Measurements from ENCODE around the gene DYNLRB2. TPM values are rescaled to one million over a fixed set of nuclear protein-coding genes. Genes with fewer than 3 reads are reported as not detected.

DYNLRB2 gene
- total RNA-seq, 4 donors from 2014 or later = 0.39 to 5.0 TPM; not detected in 2

GRCh38 chr16:80518436-80518835 is 22.4 kb upstream of the DYNLRB2 start:
- no peaks in the 10 kb centered on the region for H3K36me3 ChIP-seq
- H3K27me3 ChIP-seq = no peaks in the 10 kb centered on the region
- no peaks in the 10 kb centered on the region for H3K4me1 ChIP-seq
- 46 to 50% methylated on average over 7 of the region's 7 CpGs for WGBS, 2 donors
- no peak overlapping the region for H3K4me3 ChIP-seq
- TF ChIP-seq POLR2A (IDR thresholded peaks at IDR 0.05) (no peak), EP300 (IDR thresholded peaks at IDR 0.05) (no peak)
- TF ChIP-seq, protein P1, sequence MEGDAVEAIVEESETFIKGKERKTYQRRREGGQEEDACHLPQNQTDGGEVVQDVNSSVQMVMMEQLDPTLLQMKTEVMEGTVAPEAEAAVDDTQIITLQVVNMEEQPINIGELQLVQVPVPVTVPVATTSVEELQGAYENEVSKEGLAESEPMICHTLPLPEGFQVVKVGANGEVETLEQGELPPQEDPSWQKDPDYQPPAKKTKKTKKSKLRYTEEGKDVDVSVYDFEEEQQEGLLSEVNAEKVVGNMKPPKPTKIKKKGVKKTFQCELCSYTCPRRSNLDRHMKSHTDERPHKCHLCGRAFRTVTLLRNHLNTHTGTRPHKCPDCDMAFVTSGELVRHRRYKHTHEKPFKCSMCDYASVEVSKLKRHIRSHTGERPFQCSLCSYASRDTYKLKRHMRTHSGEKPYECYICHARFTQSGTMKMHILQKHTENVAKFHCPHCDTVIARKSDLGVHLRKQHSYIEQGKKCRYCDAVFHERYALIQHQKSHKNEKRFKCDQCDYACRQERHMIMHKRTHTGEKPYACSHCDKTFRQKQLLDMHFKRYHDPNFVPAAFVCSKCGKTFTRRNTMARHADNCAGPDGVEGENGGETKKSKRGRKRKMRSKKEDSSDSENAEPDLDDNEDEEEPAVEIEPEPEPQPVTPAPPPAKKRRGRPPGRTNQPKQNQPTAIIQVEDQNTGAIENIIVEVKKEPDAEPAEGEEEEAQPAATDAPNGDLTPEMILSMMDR (IDR thresholded peaks at IDR 0.05) = no peak
- no peak for DNase-seq (ENCODE audit: low spot score in 2 of 2)
- no peak overlapping the region for H3K27ac ChIP-seq
- no peaks in the 10 kb centered on the region for H3K9me3 ChIP-seq

GRCh38 chr16:80519189-80519588 is 21.6 kb upstream of the DYNLRB2 start:
- Histone ChIP-seq H3K9me3 (no peaks in the 10 kb centered on the region), H3K4me1 (no peaks in the 10 kb centered on the region), H3K27ac (no peak overlapping the region), H3K4me3 (no peak overlapping the region), H3K36me3 (no peaks in the 10 kb centered on the region), H3K27me3 (no peaks in the 10 kb centered on the region)
- WGBS, 2 donors = 56 to 67% methylated on average over 3 of the region's 3 CpGs
- TF ChIP-seq POLR2A (IDR thresholded peaks at IDR 0.05) (no peak), EP300 (IDR thresholded peaks at IDR 0.05) (no peak)
- TF ChIP-seq, protein P1 (IDR thresholded peaks at IDR 0.05) = no peak
- DNase-seq (ENCODE audit: low spot score in 2 of 2) = no peak

GRCh38 chr16:80525420-80525819 is 15.4 kb upstream of the DYNLRB2 start:
- peaks cover 0 to 3% (median 0%) of the 10 kb centered on the region in 4 donors for H3K4me1 ChIP-seq
- no peak for DNase-seq (ENCODE audit: low spot score in 2 of 2)
- no peak overlapping the region for H3K27ac ChIP-seq
- no peak for TF ChIP-seq POLR2A (IDR thresholded peaks at IDR 0.05)
- TF ChIP-seq, protein P1 (IDR thresholded peaks at IDR 0.05) = no peak
- no peak for TF ChIP-seq EP300 (IDR thresholded peaks at IDR 0.05)
- no peaks in the 10 kb centered on the region for H3K36me3 ChIP-seq
- WGBS, 2 donors = 93 to 98% methylated on average over 4 of the region's 4 CpGs
- no peaks in the 10 kb centered on the region for H3K27me3 ChIP-seq
- H3K9me3 ChIP-seq = no peaks in the 10 kb centered on the region
- H3K4me3 ChIP-seq = no peak overlapping the region

DNA sequence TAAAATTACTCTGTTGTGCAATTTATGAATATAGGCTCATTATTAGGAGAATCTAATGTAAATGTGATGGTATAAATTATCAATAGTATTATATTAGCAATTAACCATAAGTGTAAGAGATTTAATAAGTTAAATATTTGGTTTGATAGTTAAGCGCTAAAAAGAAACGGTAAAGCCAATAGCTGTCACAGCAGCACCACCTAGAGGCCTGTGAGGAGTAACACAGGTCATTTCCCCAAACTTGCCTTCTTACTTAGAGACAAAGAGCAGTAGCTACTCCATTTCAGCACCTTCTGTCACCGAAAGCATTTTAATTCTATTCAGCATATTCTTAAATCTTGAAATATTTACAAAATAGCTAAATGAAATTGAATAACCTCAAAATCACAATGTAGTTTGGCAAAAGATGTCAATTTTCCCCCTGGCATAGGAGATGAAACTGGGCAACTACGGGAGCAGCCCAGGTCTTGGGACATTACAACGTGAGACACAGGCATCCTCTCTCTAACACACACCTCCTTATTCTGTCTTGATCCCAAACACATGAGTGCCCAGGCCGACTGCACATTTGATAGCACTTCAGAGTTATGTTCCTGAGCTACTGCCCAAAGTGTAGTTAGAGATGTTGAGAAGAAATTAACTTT is 14.3 kb upstream of the DYNLRB2 start:
- Histone ChIP-seq H3K4me3 (no peak overlapping the region), H3K27ac (no peak overlapping the region)
- DNase-seq (ENCODE audit: low spot score in 2 of 2) = peak in 1 of 2 donors; percentile 23

GRCh38 chr16:80527297-80527696 is 13.5 kb upstream of the DYNLRB2 start:
- no peak for DNase-seq (ENCODE audit: low spot score in 2 of 2)
- H3K4me3 ChIP-seq = no peak overlapping the region
- 43 to 56% methylated on average over 5 of the region's 5 CpGs for WGBS, 2 donors
- H3K27me3 ChIP-seq = no peaks in the 10 kb centered on the region
- no peak for TF ChIP-seq EP300 (IDR thresholded peaks at IDR 0.05)
- no peak for TF ChIP-seq POLR2A (IDR thresholded peaks at IDR 0.05)
- TF ChIP-seq, protein P1 (IDR thresholded peaks at IDR 0.05) = no peak
- H3K36me3 ChIP-seq = no peaks in the 10 kb centered on the region
- H3K27ac ChIP-seq = no peak overlapping the region
- H3K4me1 ChIP-seq = peaks cover 0 to 3% (median 0%) of the 10 kb centered on the region in 4 donors
- no peaks in the 10 kb centered on the region for H3K9me3 ChIP-seq

More for the DNA sequence above, 14.3 kb upstream of the DYNLRB2 start:
- TF ChIP-seq, protein P1 (IDR thresholded peaks at IDR 0.05) = peak; percentile 55 to 79 (median 69)
- no peak for TF ChIP-seq EP300 (IDR thresholded peaks at IDR 0.05)
- WGBS, 2 donors = 24 to 29% methylated on average over 6 of the region's 6 CpGs
- Histone ChIP-seq H3K27me3 (no peaks in the 10 kb centered on the region), H3K4me1 (peaks cover 0 to 3% (median 0%) of the 10 kb centered on the region in 4 donors), H3K9me3 (no peaks in the 10 kb centered on the region), H3K36me3 (no peaks in the 10 kb centered on the region)
